GF-D8 (cell line): ENCODE results near the gene MYO9A.
A peak's percentile ranks its signal among the peaks of the same experiment; 100 is the strongest.
"Not testable (repeated sequence)": the region's sequence is repeated elsewhere in the genome, so short reads cannot be mapped to it uniquely, and the experiment has no call there.

Experiments
- DNase-seq: peaks from one replicate; lab custom pipeline; 2025; lab: John Stamatoyannopoulos, UW

MYO9A gene

DNA sequence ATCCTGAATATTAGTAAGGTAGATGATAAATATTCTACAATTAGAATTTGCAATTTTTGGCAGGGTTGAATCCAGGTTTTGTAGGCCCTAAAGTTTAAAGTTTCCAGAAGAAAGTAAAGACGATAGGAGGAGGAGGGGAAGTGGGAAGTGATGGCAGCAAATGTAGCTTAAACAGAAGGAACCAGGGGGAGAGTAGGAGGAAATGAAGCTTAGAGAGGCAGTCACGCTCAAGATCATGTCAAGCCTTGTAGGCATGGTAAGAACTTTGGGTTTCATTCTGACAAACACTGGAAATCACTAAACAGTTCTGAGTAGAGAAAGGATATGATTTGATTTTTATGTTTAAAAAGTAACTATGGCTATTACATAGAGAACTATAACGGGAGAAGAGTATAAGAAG lies 243.7 kb downstream of the MYO9A start:
- DNase-seq, result no peak

DNA sequence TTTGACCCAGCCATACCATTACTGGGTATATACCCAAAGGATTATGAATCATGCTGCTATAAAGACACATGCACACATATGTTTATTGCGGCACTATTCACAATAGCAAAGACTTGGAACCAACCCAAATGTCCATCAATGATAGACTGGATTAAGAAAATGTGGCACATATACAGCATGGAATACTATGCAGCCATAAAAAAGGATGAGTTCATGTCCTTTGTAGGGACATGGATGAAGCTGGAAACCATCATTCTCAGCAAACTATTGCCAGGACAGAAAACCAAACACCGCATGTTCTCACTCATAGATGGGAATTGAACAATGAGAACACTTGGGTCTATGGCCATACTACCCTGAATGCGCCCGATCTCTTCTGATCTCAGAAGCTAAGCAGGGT lies 259.7 kb downstream of the MYO9A start:
- DNase-seq, result not testable (repeated sequence)

GRCh38 chr15:71853543-71853942 lies 264.4 kb downstream of the MYO9A start:
- DNase-seq, result no peak

GRCh38 chr15:71844916-71845315 lies 273.0 kb downstream of the MYO9A start:
- DNase-seq, result peak; percentile 1

DNA sequence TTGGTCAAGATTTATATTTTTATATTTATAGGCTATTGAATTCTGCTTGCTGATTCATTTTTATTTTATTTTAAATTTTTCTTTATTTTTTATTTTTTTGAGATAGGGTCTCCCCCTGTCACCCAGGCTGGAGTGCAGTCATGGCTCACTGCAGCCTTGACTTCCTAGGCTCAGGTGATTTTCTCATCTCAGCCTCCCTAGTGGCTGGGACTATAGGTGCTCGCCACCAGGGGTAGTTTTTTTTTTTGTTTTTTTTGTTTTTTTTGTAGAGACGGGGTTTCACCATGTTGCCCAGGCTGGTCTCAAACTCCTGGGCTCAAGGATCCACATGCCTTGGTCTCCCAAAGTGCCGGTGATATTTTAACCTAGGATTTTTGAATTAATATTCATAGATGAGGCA lies 276.4 kb downstream of the MYO9A start:
- DNase-seq, result no peak

DNA sequence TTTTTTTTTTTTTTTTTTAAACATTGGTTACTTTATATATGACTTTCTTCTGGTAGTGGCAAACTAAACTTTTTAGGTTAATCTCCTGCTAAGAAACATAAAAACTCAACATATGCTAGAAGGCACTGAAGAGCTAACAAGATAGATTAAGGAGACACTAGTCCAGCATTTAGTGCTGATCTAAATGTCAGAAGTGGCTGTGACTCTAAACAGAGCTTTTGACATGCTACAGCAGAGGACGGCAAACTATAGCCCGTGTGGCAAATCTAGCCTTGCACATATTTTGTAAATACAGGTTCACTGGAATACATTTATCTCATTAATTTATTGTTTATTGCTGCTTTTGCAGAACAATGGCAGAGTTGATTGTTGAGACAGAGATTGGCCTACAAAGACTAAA lies 287.0 kb downstream of the MYO9A start:
- no peak for DNase-seq

- DNase-seq, result no peak
These were observed 291.8 kb downstream of the MYO9A start for GRCh38 chr15:71826196-71826595.

GRCh38 chr15:71825021-71825730 lies 292.8 kb downstream of the MYO9A start:
- no peak for DNase-seq

GRCh38 chr15:71823801-71824200 lies 294.1 kb downstream of the MYO9A start:
- DNase-seq, result no peak

DNA sequence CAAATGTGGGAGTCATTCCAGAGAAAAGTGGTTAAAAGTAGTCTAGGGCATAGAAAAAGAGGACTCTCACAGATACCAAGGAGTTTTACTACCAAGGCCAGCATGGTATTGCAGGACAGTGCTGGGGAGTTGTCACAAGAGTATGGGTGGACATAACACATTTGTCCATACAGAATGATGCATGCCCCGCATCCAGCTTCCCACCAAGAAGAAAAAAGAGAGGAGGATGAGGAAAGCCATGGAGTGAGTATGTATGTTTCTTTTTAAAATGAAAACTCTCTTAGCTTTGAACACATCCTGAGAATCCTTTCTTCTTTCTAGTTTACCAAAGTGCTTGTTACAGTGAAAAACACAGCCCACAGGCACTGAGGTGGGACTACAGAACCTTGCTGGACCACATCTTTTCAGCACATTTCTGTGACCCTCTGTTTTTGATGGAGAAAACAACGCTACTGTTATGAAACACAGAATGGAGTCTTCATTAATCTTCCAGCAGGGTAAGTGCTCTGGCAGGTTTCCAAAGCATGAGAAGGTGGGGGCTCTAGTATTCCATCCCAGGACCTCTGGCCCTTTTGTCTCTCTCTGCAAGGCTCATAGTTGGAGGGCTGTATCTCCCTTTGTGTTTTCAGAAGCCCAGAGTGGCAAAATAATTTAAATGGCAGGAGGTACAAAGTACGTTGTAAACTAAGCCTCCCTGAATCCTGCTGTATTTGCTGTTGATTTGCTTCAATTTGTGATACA lies 294.9 kb downstream of the MYO9A start:
- no peak for DNase-seq

- DNase-seq, result no peak
These were observed 296.3 kb downstream of the MYO9A start for GRCh38 chr15:71821547-71822129.

DNA sequence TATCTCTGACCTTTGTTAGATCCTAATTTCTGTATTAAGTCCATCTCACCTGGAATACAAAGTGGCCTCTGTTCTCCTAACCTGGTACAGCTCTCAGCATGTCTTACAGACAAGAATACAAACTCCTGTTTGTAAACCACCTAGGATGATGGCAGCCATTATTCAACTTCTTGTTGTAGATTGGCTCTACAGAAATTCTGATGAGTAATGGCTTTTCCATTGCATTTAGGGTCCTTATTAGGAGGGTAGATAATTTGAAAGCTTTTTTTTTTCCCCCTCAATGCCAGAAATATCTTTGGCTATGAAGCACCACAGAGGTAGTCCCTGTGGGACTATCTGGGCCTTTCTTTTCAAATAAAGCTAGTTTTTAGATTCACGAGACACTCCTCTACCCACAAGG lies 297.8 kb downstream of the MYO9A start:
- no peak for DNase-seq

- DNase-seq, result no peak
These were observed 300.6 kb downstream of the MYO9A start for GRCh38 chr15:71817351-71817750.

GRCh38 chr15:71815301-71815700 lies 302.6 kb downstream of the MYO9A start:
- DNase-seq, result no peak

- no peak for DNase-seq
These were observed 304.1 kb downstream of the MYO9A start for GRCh38 chr15:71813723-71814470.

DNA sequence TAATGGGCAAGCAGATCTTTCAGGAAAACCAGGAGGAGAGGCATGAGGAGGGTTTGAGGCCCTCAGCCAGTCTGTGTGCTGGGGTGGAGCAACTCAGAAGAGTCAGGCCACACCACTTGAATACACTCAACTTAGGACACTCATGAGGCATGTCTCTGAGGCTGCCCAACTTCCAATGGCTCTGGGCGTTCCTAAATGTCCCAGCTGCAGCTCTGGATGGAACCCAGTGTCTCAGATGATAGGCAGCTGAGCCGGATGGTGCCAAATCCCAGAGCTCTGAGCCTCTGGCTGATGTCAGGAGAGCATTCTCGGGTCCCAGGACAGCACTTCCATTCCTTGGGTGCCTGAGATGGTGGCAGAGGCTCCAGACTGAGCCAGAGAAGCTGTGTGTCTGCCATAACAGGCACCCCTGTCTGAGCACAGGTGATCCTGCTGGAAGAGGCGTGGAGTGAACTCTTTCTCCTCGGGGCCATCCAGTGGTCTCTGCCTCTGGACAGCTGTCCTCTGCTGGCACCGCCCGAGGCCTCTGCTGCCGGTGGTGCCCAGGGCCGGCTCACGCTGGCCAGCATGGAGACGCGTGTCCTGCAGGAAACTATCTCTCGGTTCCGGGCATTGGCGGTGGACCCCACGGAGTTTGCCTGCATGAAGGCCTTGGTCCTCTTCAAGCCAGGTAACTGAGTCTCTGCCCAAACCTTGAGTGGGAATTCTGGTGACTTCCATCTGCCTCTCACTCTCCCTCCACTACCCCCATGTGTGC lies 304.8 kb downstream of the MYO9A start:
- DNase-seq, result no peak

GRCh38 chr15:71811752-71812735 lies 305.9 kb downstream of the MYO9A start:
- no peak for DNase-seq

- DNase-seq, result no peak
These were observed 306.8 kb downstream of the MYO9A start for GRCh38 chr15:71811036-71811736.

DNA sequence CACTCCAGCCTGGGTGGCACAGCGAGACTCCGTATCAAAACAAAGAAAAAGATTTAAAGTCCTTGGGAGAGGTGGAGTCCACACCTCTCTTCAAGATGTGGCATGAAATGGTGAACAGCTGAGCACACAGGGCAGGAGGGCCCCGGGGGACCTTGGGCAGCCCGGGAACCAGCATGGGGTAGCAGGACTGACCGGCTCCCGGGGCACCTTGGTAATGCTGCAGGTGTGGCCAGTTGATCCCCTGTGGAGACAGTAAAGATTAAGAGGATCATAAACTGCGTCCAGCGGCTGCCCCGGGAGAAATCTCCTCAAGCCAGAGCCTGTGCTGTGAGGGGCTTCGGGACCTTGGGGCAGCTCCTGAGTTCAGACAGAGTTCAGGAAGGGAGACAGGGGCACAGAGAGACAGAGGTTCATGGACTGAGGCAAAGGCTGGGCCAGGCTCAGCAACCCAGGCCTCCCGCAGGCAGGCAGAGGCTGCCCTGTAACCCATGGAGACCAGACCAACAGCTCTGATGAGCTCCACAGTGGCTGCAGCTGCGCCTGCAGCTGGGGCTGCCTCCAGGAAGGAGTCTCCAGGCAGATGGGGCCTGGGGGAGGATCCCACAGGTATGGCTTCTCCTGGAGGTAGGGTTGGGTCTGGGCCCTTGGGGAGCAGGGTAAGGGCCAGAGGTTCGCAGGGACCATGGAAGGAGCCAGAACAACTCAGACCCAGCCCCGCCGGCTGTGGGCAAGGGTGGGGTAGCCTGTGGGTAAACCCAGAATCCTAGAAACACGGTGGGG lies 307.5 kb downstream of the MYO9A start, which contains the start of gene NR2E3:
Gene NR2E3, plus strand, starts transcription at position 299 of the 780 bp plus-strand sequence. Its CDS starts 190 bp downstream, at position 489.
- no peak for DNase-seq
